AG09309 (cell line): ENCODE results near the gene PTPRT.

Experiments used
- DNase-seq: peaks from one replicate; pipeline ENCODE4 v3.0.0-alpha.2; 2010; ENCODE audit warnings: low read depth
- H3K4me3 ChIP-seq: 2 replicates; pipeline ENCODE4 v1.5.1; 2011; ENCODE audit warnings: mild to moderate bottlenecking, low read depth, low read length, moderate library complexity; ENCODE audit not compliant: control insufficient read depth
- TF ChIP-seq, protein P1 (sequence below): IDR thresholded peaks from 2 replicates; pipeline ENCODE4 v1.5.1; 2011; ENCODE audit warnings: mild to moderate bottlenecking, low read depth, low read length, inconsistent platforms; ENCODE audit not compliant: insufficient read depth, control insufficient read depth; ENCODE audit errors: missing control alignments

PTPRT gene

DNA sequence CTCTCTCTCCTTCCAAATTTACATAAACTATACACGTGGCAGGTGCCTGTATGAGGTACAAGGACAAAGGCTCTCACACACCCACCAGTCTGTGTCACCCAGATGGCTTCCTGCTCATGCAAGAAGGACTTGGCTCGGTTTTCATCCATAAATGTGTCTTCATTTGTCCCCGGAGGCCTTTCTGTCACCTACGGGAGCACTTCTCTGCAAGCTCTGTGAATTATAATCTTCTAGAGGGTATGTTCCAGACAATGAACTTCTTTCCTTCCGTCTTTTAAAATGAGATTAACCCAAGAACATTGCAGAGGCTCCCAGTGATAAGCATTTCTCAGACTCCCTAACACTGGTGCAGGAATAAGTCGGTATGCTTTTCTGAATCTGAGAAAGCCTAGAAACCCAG, 123.6 kb downstream of the PTPRT start:
- TF ChIP-seq, protein P1, sequence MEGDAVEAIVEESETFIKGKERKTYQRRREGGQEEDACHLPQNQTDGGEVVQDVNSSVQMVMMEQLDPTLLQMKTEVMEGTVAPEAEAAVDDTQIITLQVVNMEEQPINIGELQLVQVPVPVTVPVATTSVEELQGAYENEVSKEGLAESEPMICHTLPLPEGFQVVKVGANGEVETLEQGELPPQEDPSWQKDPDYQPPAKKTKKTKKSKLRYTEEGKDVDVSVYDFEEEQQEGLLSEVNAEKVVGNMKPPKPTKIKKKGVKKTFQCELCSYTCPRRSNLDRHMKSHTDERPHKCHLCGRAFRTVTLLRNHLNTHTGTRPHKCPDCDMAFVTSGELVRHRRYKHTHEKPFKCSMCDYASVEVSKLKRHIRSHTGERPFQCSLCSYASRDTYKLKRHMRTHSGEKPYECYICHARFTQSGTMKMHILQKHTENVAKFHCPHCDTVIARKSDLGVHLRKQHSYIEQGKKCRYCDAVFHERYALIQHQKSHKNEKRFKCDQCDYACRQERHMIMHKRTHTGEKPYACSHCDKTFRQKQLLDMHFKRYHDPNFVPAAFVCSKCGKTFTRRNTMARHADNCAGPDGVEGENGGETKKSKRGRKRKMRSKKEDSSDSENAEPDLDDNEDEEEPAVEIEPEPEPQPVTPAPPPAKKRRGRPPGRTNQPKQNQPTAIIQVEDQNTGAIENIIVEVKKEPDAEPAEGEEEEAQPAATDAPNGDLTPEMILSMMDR, result no peak
- no peak for DNase-seq
- H3K4me3 ChIP-seq, result no peak overlapping the region

DNA sequence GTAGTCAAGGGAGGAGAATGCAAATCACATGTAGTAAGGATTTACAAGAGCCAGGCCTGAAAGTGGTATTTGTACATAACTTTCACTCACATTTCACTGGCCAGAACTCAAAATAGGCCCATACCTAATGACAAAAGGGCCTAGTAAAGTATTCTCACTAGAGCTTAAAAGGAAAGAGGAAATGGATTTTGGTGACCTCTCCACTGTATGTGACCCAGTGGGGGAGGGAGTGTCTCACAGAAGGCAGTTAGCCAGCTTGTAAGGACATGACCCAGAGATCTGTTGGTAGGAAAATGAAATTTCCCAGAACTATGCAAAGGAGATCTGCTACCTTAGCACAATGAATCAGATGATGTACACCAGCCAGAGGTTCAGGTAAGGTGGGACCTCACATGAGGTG, 124.4 kb downstream of the PTPRT start:
- no peak for DNase-seq
- no peak overlapping the region for H3K4me3 ChIP-seq
- TF ChIP-seq, protein P1, result no peak

DNA sequence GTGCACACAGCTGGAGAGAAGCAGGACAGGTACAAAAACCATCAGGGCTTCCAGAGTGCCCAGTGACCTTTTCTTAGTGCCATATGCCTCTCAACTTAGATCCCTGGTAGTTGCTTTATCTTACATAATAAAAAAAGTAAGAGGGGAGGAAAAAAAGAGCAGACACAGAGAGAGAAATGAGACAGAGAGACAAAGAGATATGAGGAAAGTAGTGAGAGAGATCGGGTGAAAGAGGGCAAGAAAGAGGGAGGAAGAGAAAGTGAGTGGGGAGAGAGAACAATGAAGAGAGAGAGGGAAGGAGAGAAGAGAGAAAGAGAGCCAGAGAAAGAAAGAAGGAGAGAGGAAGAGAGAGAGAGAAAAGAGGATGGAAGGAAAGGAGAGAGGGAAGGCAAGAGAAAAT, 131.6 kb downstream of the PTPRT start:
- no peak for DNase-seq
- TF ChIP-seq, protein P1, result no peak
- H3K4me3 ChIP-seq, result no peak overlapping the region

DNA sequence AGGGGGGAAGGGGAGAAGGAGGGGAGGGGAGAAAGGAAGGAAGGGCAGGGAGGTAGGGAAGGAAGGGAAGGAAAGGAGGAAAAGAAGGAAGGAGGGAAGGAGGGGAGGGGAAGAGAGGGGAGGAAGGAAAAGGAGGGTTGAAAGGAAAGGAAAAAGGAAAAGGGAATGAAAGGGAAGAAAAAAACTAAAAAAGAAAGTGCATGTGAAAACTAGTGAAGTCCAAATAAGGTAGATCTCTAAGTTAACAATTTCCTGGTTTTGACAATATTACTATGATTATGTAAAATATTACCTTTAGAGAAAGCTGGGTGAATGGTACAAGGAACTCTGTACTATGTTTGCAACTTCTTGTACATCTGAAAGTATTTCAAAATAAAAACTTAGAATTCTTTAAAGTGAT, 132.4 kb downstream of the PTPRT start:
- no peak overlapping the region for H3K4me3 ChIP-seq
- TF ChIP-seq, protein P1, result no peak
- DNase-seq, result no peak

DNA sequence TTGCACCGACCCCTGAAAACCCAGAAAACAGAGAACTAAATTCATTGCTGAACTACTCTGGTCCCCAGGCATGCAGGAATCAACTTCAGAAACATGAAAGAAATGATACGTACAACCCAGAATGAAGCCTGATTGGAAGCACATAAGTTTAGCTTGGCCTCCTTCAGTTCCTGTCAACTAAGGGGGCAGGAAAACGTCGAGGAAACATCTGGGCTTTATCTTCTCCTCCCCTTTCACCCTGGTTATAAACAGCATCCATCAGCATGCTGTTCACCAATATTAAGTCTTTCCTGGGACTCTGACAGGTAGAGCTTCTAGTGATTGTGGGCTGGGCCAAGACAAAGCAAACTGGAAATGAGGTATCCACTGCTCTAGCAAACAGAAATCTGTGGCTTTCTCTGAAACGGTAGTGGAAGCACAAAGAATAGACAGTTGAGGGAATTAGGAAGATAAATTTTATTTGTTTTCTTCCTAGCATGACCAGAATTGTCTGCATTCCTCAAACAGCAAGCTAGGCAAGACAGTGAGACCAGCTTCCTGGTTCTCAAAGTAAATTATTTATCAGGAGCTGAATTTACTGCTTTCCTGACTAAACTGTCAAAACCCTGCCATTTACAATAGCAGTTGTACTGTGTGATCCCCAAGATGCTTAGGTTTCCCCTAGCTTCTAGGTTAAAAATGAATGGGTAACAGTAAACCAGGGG, 134.4 kb downstream of the PTPRT start:
- TF ChIP-seq, protein P1, result no peak
- no peak for DNase-seq

DNA sequence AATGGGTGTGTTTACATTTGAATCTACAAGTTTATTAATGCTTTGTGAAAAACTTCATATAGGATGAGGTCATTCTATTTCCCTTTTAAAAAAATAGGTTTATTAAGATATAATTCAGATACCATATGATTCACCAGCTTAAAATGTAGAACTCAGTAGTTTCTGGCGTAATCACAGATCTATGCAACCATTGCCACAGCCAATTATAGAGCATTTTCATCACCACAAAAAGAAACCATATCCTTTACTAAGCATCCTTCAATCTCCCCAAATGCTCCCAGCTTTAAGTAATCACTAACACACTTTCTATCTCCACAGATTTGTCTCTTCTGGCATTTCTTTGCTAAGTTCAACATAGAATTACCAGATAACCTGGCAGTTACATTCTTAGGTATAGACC, 137.2 kb downstream of the PTPRT start:
- no peak overlapping the region for H3K4me3 ChIP-seq
- DNase-seq, result no peak
- TF ChIP-seq, protein P1, result no peak

More for the DNA sequence above, 134.4 kb downstream of the PTPRT start:
- H3K4me3 ChIP-seq, result no peak overlapping the region
